HG03139 (cell line): ENCODE measurements around the gene PRKACG.
A peak's percentile ranks its signal among the peaks of the same experiment; 100 is the strongest.

Source experiments
- ATAC-seq: cut with Tn5 transposase; IDR thresholded peaks from one replicate; pipeline ENCODE4 v1.9.1; 2021; ENCODE audit not compliant: unreplicated experiment

PRKACG gene

DNA sequence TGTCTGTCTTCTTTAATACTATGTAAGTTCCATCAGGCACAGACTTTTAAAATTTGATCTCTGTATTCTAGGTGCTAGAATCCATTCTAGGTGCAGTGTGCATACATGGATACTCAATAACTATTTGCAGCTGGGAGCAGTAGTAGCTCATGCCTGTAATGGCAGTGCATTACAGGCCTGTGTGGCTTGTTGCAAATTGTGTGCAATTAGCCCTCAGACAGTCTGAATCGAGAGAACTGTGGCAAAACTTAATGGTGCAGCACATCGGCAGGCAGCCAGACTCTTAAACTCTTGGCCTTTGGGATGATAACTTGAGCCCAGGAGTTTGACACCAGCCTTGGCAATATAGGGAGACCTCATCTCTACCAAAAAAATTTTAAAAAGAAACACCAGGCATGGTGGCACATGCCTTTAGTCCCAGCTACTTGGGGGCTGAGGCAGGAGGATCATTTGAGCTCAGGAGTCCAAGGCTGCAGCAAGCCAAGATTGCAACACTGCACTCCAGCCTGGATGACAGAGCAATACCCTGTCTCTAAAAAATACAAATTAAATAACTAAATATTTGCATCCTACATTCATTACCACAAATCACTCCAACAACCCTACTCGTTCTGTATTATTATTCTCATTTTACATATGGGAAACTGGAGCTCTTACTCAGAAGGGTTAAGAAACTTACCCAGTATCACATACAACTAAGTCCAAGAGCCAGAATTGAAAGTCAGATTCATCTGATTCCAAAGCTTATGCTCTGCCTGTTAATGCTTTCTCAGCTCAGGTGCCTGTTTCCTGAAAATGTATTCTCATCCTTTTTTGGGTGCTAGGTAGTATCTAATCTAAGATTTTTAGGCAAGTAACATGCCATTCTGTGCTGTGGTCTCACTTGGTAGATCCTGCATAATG, 30.1 kb downstream of the PRKACG start:
- no peak for ATAC-seq

DNA sequence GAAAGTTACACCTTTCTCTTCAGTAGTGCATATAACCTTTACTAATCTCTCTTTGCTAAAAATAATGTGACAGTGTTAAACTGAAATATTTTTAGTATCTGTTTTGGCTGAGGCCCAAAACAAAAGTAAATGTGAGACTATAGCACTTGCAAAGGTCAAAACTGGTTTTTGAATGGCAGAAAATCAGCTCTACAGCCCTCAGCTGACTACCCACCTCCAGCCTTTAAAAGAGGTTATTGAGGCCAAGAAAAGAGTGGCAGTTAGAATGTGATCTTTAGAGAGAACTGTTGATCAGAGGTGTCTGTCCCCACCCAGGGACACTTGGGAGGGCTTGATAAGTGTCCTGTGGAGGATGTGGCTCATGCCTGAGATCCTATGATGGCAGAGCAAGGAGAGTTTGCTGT, 30.9 kb downstream of the PRKACG start:
- ATAC-seq: no peak

DNA sequence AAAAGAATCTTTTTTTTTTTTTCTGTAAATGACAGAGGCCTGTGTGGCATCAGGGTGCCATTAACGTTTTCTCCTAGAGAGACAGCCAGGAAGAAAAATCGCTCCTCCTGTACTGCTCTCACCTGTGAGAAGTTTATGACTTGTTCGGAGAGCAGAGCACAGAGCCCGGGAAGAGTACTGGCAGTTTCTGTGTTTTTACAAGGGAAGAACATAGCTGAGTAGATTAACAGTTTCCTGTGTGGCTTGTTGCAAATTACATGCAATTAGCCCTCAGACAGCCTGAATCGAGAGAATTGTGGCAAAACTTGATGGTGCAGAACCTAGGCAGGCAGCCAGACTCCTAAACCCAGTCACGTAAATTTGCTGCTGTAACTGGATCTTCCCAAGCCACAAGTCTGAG, 32.1 kb downstream of the PRKACG start:
- peak; percentile 42 for ATAC-seq

DNA sequence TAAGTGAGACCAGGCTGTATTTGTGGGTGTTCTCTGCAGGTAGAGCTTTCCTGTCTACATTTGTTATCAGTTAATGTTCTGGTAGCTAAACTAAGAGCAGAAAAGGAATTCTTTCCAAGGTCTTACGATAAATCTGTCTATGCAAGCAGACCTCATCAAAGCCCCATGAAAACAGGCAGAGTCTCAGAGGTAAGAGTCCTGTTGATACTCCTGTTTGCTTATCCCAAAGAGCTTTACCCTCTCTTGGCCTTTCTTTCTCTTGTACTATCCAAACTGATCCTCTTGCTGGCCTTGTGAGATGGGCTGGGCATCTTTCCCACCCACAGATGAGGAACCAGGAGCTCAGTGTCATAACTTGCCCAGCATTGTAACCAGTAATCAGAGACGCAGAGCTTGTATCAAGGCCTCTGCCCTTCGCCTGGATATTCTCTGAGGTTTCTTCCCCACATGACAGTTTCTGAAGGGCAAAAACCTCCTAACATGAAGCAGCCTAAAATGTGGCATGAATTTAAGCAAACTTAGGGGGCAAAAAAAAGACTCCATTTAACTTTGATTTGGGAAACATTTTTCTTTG, 33.5 kb downstream of the PRKACG start:
- no peak for ATAC-seq

DNA sequence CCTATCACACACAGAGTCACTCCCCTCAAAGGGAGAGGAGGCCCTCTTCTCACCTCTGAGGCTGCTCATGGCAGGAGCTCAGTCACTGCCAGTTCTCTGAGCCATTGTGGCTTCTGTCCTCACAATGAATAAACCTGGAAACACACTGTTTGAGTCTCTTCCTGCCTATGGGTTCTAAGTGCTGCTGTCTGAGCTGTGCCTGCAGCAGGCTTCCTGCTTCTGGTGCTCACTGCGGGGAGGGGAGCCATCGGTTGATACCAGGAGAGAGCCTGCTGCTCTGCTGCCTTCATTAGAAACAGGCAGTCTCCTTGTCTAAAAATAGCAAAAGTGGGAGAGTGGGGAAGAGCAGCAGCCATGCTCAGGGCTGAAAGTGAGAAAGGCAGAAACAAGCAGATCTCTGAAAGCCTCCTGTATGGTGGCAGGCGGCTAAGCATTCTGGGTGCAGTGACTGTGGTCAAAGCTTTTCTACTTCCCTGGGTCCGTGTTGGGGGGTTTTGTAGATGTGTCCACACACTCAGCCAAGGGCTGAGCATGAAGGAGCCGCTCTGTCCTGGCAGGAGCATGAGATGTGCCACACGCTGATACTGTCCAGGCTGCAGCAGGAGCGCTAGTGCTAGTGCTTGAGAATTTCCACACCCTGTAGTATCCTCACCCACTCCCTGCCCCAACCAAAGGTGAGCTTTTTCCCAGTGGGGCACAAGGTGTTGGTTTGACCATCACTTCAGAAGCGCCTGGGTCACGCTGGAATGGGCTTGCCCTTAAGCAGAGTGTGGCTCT, 34.2 kb downstream of the PRKACG start:
- ATAC-seq: no peak

DNA sequence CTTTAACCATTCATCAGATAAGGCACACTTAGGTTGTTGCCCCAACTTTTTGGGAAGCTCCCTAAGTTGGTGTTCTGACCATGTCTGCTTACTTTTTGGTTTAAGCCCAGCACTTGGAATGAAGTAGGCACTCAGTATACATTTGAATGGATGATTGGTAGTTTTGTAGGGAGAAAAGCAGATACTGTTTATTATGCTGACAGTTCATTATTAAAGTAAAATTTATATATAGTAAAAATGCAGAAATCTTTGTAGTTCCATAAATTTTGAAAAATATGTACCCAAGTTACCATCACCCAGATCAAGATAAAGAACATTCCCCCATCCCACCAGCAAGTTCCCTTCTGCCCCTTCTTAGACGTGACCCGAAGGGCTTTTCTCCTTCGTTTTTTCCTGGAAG, 35.4 kb downstream of the PRKACG start:
- no peak for ATAC-seq

DNA sequence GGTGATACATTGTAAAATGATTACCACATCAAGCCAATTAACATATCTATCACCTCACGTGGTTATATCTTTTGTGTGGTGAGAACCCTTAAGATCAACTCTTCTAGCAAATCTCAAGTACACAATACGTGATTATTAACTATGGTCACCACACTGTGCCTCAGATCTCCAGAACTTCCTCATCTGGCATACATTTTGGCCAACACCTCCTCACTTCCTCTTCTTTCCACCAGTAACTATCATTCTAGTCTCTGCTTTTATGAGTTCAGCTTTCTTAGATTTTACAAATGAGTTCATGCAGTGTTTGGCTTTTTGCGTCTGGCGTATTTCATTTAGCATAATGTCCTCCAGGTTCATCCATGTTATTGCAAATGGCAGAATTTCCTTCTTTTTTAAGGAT, 35.8 kb downstream of the PRKACG start:
- no peak for ATAC-seq

DNA sequence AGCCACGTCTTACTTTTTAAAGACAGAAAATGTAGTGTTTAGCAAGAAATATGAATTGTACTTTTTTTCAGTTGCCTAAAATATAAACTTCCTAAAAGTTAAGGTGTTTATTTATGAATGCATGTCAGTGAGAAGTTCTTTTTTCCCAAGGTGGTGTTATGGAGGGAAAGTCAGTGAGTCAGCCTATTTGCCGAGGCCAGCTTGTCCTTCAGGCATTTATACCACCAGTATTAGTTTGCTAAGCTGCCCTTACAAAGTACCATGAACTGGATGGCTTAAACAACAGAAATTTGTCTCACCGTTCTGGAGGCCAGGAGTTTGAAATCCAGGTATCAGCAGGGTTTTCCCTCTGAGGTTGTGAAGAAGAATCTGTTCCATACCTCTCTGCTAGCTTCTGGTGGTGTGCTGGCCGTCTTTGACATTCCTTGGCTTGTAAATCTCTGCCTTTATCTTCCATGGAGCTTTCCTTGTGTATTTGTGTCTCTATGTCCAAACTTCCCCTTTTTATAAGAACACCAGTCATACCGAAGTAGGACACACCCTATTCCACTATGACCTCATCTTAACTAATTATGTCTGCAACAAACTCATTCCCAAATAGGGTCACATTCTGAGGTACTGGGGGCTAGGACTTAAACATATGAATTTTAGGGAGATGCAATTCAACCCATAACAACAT, 38.4 kb downstream of the PRKACG start:
- ATAC-seq: no peak

DNA sequence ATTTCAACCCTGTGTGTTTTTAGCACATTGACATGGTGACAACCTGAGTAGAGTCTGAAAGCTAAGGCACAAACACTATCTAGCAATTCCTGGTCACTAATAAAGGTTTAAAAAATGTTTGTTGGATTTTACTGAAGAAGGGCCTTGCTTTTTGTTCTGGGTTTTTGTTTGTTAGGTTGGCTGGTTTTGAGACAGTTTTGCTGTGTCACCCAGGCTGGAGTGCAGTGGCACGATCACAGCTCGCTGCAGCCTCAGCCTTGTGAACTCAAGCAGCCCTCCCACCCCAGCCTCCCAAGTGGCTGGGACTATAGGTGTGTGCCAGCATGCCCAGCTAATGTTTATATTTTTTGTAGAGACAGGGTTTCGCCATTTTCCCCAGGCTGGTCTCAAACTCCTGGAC, 39.0 kb downstream of the PRKACG start:
- no peak for ATAC-seq

DNA sequence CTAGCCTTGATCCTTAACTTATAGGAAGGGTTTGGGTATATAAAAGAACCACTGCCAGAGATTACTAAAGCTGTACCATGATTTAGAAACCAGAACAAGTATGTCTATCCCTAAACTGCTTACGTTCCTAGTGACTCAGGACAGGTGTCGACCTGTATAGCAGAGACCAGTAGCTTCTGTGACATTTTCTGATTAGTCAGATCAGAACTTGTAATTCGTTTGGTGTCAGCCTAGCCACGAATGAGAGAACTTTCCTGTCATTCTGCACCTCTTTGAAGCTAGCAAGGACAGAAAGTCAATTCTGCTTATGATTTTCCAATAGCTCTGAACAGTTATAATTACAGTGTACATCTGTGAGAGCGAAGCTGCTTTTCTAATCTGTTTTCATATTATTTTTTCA, 39.5 kb downstream of the PRKACG start:
- ATAC-seq: peak; percentile 71

DNA sequence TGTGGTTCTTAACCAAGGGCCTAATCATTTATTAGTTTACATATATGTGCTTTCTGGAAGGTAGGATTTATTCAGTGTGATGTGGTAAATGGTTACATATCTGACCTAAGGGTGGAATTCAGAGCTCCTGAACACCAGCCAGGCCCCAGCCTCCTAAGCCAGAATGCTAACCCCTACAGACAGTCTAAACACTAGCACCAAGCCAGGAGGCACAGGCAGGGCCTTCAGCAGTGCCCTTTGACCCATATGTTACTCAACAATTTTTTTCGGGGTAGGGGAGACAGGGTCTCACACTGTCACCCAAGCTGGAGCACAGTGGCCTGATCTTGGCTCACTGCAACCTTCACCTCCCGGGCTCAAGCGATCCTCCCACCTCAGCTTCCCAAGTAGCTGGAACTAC, 40.3 kb downstream of the PRKACG start:
- ATAC-seq: no peak

DNA sequence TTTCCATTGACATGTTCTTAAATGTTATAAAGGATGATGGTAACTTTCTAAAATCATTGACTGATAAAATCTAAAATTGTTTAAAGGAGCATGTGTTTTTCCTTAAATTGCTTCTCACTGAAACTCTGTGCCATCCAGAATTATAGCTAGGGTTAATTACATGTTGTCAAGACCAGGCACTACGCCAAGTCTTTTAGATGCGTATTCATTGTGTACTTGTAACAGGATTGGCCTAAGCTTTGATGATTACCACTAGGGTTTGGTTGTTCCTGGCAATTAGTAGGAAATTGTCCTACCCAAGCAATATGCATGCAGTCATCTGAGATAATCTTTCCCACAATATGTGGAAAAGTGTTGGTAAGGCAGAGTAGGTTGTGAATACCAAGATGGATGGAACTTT, 43.8 kb downstream of the PRKACG start:
- ATAC-seq: no peak

DNA sequence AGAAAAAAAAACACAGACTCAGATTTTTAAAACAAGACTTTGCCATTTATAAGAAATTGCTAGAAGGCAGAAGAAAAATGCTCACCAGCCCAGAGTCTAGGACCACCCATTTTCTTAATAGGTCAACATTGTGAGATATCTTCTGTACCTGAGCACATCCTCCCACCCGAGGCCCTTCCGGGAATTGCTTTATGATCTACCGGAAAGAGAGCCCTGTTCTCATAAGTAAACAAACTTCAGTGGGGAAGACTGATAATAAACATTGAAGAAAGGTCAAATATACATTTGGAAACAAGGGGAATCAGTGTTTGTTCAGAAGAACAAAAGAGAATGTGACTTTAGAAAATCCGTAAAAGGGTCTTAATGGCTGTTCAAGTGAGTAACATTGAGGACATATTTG, 44.4 kb downstream of the PRKACG start:
- no peak for ATAC-seq

DNA sequence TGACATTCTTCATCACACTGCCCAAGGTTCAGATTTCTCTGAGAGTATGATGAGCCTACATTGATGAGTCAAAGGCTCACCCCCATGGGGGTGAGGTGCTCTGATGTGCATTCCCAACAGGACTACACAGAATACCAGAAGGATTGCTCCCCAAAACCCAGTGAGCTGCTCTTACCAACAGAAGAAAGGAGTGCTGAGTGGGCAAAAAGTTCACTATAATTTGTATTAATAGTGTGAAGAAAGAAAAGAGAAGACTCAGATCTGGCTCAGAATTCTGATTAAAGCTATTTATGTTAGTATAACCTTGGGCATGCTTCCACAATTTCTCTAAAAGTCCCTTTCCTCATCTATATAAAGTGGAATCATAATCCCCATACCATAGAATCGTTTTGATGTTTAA, 46.1 kb downstream of the PRKACG start:
- no peak for ATAC-seq

DNA sequence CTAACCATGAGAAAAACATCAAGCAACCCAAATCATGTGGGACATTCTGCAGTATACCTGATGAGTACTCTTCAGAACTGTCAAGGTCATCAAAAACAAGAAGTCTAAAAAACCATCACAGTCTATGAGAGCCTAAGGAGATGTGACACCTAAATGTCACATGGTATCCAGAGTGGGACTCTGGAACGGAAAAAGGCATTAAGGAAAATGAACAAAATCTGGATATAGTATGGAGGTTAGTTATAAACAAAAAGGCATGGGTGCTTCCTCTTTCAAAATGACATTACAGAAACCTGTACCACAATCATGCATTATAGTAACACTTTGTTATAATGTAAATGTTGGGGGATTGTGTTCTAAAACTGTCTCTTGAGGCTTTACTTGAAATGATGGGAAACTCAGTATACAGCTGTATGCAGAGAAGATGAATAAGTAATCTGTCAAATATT, 47.4 kb downstream of the PRKACG start:
- ATAC-seq: no peak

DNA sequence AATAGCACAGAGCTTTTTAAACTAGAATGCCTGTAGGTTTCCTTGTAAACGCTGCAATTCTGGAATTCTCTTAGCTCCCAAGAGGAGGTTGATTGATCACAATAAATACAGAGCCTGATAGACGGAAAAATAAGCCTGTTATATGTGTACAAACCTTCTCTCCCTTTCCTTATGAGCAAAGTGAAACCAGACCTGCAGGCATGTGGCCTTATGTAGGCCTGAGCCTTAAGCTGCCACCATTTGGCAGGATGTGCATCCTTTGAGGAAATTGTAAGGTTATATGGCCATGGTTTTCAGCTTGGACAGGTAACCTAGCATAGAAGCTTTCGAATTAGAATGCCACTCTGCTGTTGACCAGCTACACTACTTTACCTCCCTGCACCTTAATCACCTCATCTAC, 49.1 kb downstream of the PRKACG start:
- ATAC-seq: no peak

DNA sequence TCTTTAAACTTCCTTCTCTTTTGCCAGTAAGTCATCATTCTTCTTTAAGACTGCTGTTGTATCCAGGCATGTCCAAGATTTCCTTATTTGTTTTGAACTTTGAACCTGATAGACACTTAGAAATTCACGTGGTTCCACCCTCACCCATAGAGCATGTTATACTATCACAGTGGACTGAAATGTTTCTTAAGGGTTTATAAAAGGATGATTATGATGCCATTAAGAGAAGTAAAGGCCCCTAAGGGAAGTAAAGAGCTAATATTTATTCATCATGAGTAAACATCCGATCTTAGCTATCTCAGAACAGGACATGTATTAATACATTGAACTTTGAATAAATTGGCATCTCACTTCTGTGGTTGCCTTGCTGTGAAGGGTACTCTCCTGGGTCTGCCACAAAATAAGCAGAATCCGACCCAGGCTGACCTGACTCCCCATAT, 49.8 kb downstream of the PRKACG start:
- no peak for ATAC-seq

DNA sequence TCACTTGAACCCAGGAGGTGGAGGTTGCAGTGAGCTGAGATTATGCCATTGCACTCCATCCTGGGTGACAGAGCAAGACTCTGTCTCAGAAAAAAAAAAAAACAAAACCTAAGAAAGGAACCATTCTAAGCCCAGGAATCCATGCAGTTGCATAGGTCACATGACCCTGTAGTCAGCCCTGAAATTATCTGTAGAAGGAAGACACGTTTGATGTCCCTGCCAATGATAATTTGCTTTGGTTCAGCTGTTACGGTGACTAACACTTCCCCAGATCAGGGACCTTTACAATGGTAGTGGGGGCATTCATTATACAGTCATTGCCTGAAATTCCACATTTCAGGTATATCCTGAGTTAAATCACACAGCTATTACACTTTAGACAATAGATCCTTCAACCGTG, 50.5 kb downstream of the PRKACG start:
- ATAC-seq: no peak
